ENCODE results near the gene PHACTR1. TPM values are rescaled to one million over a fixed set of nuclear protein-coding genes. Genes with fewer than 3 reads are reported as not detected.

PHACTR1 gene
- total RNA-seq, 1 experiment from 2014 or later, result 11.0 TPM

DNA sequence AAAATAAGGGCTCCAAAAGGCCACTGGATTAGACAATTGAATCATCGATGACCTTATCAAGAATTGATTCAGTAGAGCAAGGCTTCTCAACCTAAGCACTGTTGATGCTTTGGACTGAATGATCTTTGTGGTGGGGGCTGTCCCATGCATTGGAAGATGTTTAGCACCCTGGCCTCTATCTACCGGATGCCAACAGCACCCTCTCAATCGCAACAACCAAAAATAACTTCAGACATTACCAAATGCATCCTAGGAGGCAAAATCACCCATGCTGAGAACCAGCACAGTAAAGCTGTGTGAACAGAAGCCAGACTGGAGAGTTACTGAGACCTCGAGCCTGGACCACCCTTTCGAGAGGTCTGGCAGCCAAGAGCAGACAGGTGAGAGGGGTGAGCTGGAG, 544.3 kb downstream of the PHACTR1 start:
- DNase-seq (ENCODE audit: low read depth), result no peak

GRCh38 chr6:13261464-13261994, 545.0 kb downstream of the PHACTR1 start:
- DNase-seq (ENCODE audit: low read depth), result no peak

- DNase-seq (ENCODE audit: low read depth), result no peak
These were observed 546.0 kb downstream of the PHACTR1 start for GRCh38 chr6:13262302-13263230.

DNA sequence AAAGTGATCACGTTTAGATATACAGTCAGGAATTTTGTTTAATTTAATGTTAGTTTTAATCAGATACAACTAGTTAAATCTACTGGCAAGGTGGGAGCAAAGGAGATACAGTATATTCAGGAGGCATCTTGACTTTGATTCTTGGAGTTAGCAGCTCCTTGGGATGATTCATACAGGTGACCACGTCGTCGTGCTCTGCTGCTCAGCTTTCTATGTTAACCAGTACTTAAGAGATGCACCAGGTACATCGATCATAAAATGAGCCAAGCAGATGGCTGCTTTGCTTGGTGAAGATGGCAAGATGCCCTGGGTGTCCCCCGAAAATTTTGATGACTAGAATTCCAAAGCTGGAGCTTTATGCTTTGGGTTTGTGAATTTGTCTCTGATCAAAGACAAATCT, 547.1 kb downstream of the PHACTR1 start:
- DNase-seq (ENCODE audit: low read depth), result no peak

GRCh38 chr6:13267142-13267651, 550.6 kb downstream of the PHACTR1 start:
- peak; percentile 88 for DNase-seq (ENCODE audit: low read depth)

GRCh38 chr6:13268913-13269518, 552.4 kb downstream of the PHACTR1 start:
- DNase-seq (ENCODE audit: low read depth), result peak; percentile 70

DNA sequence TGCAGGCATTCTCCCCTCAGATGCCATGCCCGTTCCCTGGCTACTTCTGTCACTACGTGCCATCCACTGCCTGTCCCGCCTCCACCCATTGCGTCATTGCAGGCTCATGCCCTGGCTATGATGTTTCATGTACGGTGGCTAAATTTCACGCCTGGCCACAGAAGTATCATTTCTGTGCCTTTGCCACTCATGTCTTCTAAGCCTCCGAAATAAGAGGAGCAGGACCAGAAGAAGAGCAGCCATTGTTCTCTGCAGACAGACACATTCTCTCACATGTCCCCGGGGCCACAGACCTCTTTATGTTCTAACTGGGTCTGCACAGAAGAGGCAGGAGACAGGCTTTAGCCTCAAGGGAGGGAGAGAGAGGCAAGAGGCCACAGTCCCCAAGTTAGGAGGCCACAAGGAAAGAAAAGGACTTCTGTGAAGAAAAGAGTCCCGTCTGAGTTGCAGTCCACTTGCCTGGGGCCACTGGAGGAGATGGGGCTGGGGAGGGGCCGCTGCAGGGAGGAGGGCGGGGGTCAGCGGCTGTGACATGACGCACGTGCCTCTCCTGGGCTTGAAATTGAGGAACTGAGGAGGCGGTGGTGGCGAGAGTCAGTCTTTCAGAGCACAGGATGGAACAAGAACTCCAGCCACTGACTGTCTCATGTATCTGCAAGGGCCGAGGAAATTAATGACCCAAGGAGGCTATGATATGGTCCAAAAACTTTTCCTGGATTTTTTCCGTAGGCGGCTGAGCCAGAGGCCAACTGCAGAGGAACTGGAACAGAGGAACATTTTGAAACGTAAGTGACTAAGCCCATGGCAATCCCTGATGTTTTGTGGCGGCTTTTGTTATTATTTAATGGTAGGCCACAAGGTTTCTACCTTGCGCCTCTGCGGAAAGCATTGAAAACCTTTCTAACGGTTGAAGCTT, 555.8 kb downstream of the PHACTR1 start:
- no peak for DNase-seq (ENCODE audit: low read depth)

DNA sequence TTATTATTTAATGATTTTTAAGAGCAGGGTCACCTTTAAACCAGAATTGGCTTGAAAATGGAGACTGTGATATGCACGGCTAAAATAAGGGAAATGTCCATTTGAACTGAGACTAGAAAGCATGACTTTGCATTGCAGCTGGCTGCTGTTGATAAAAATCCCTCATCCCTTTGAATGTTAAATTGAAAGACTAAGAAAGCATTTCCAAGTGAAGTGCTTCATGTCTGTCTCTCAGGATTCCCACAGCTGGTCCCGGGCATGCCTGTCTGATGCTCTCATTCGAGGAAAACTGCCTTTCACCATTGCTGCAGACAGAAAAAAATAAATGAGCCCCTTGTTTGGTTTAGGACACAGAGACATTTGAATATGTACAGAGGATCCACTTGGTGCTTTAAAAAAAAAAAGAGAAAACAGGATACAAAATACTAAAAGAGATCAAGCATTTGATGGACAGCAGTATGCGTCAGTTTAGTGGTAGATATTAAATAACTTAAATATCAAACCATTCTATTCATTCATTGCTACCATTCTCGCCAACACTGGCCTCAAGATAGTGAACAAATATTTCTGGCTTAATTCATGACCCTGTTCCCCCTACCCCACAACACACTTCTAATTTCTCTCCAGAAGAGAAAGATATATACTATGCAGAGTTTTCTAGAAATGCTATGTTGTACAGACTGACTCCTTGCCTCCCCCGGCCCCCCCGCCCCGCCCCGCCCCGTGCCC, 556.8 kb downstream of the PHACTR1 start:
- no peak for DNase-seq (ENCODE audit: low read depth)

DNA sequence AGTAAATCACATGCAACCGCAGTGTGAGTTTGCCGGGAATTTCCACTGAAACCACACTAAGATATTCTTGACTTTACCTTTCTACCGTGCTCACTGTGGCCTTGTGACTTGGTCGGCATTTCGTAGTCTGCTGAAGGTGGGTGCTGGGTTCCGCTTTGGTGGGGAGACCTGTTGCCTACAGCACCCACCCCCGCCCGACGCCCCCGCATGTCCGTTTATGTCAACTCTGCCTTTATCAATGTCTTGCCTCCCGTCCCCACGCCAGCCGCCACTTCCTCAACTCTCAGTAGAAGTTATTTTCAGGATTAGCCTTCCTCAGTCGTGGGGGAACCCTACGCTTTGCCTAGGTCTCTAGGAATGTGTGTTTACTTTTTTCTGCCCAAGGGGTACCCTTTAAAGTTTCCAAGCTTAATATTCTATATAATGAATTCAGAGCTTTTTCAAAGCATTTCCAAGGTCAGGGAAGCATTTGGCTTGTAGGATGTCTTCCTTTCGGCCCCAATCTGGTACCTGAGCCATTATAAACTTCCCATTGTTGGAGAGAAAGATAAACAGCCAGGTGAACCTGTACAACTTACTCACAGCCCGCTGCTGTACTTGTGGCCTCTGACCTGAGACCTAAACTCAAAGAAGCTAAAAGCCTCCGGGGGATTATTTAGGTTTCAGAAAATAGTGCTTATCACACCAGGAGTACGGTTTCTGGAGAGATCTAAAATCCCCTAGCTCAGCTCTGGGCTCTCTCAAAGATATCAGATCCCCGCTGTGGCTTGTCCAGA, 557.6 kb downstream of the PHACTR1 start:
- no peak for DNase-seq (ENCODE audit: low read depth)

DNA sequence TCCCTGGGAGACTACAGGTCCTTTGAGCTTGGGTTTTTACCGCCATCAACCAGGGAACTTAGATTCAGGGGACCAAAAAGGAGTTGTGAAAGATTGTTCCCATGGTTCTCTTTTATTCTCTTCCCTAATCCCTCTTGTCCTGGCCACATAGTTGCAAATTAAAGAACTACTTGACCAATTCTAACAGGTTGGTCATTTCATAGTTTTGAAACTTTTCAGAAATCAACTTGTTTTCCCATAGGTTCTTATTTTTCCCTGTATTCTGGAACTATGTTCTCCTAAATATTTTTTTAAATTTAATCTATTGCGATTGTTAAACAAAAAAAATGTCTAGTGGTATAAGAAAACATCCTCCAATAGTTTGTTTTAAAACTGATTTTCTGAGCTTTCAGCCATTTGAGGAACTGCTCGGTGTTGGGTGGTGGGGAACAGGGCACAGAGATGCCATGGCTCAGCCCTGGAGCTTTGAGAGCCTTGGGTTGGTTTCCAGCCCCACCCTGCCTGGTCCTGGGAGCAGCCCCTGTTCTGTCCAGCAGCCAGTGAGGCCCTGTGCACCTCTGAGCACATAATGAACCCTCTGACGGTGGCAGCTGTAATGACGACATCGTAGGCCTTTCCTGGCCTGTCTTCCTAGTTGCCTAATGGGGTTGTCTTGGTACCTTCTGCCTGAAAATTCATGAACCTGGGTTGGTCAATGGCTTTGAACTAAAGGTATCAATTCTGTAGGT, 558.3 kb downstream of the PHACTR1 start:
- DNase-seq (ENCODE audit: low read depth), result no peak

- no peak for DNase-seq (ENCODE audit: low read depth)
These were observed 558.9 kb downstream of the PHACTR1 start for GRCh38 chr6:13275435-13275989.

GRCh38 chr6:13277231-13277630, 560.7 kb downstream of the PHACTR1 start:
- DNase-seq (ENCODE audit: low read depth), result no peak

DNA sequence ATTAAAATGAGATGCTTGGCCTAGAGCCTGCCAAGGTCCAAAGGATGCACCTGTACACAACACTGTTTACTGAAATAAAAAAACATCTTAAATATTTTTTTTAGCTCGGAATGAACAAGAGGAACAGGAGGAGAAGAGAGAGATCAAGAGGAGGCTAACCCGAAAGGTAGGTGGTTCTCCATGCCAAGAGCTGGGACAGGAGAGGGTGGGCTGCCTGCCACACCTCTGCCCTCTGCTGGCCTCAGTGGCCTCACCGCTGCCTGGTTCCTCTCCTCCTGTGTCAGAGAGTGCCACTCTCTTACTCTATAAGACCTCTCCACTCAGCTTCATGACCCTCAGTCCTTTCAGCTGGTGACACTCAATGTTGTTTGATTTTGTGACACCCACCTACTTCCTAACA, 561.6 kb downstream of the PHACTR1 start:
- DNase-seq (ENCODE audit: low read depth), result no peak

- DNase-seq (ENCODE audit: low read depth), result no peak
These were observed 562.4 kb downstream of the PHACTR1 start for GRCh38 chr6:13278991-13279390.

DNA sequence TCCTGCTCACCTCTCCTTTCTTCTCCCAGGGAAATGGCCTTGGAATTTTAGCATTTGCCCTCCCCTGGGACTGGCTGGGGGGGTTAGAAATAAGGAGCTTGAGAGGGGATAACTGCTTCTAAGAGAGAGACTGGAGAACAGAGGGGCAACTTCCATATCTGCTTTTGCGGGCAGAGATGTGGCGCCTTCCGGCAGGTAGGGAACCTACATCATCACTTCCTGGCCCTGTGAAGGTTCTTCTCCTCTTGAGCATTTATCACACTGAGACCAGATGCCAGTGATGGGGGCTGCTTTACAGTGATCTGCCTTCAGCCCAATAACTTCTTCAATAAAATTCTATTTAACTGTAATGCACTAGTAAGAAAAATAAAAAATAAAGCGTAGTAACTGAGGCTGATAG, 563.7 kb downstream of the PHACTR1 start:
- DNase-seq (ENCODE audit: low read depth), result no peak

DNA sequence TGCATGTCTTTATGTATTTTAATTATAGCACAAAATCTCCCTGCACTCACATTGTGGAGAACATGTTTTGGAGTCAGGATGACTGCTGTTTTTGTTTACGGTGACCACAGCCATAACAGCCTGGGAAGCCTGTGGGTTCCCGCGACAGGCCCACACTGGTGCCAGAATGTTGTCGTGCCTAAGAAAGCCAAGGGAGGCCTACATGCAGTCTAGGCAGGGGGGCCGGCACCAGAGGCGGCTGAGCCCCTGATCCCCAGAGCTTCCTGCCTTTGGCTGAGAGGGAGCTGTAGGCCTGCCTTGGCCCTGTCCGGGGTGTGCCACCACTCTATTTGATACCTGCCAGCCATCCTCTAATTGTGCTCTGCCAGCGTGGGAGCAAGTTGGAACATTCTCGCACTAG, 565.1 kb downstream of the PHACTR1 start:
- DNase-seq (ENCODE audit: low read depth), result no peak

GRCh38 chr6:13282393-13283069, 566.0 kb downstream of the PHACTR1 start:
- no peak for DNase-seq (ENCODE audit: low read depth)

DNA sequence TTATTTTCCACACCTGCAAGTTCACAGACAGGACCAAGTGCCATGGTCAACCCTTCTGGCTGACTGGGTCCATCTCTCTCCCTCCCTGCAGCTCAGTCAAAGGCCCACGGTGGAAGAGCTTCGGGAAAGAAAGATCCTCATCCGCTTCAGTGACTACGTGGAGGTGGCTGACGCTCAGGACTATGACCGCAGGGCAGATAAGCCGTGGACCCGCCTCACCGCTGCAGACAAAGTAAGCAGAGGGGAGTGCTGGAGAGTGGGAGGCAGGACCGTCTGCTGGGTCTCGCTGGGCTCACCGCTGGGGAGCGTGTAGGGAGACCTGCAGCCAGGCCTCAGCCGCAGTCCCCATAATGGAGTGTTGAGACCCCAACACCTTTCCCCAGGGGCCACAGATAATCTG, 566.8 kb downstream of the PHACTR1 start:
- no peak for DNase-seq (ENCODE audit: low read depth)

Measured in LHCN-M2 (cell line).